GM12892 (cell line): ENCODE data around the gene RAPGEF1.
A peak's percentile ranks its signal among the peaks of the same experiment; 100 is the strongest.
"Not testable (repeated sequence)": the region's sequence is repeated elsewhere in the genome, so short reads cannot be mapped to it uniquely, and the experiment has no call there.

Experiments used
- DNase-seq: peaks from one replicate; pipeline ENCODE4 v3.0.0; 2011; ENCODE audit not compliant: insufficient read length
- FAIRE-seq: peaks from 2 replicates; lab custom pipeline; 2011; peaks lifted over from hg19 to GRCh38; lab: Jason Lieb, UNC
- POLR2A ChIP-seq: IDR thresholded peaks from 2 replicates; pipeline ENCODE4 v1.6.1; 2011; ENCODE audit warnings: low read depth, low read length, control low read depth
- POLR2AphosphoS5 ChIP-seq: IDR thresholded peaks from 2 replicates; pipeline ENCODE4 v1.6.1; 2011; ENCODE audit warnings: low read depth, low read length, control low read depth
- TAF1 ChIP-seq: IDR thresholded peaks from 2 replicates; pipeline ENCODE4 v1.6.1; 2011; ENCODE audit warnings: low read depth, mild to moderate bottlenecking, control low read depth, low read length, borderline replicate concordance

Gene RAPGEF1

GRCh38 chr9:131685753-131686706, 53.8 kb downstream of the RAPGEF1 start:
- TF ChIP-seq POLR2A, result no peak
- TF ChIP-seq POLR2AphosphoS5, result no peak
- TF ChIP-seq TAF1, result no peak
- FAIRE-seq, result peak; percentile 17
- DNase-seq, result no peak

GRCh38 chr9:131683094-131683493, 56.8 kb downstream of the RAPGEF1 start:
- DNase-seq, FAIRE-seq: not testable (repeated sequence)

- FAIRE-seq, result no peak
- DNase-seq, result no peak
- TF ChIP-seq TAF1, result no peak
- TF ChIP-seq POLR2A, result no peak
- TF ChIP-seq POLR2AphosphoS5, result no peak
These were observed 57.6 kb downstream of the RAPGEF1 start for GRCh38 chr9:131682261-131682660.

- not testable (repeated sequence) for DNase-seq, FAIRE-seq
These were observed 58.0 kb downstream of the RAPGEF1 start for GRCh38 chr9:131681826-131682225.

GRCh38 chr9:131681108-131681507, 58.8 kb downstream of the RAPGEF1 start:
- not testable (repeated sequence) for DNase-seq, FAIRE-seq

GRCh38 chr9:131679261-131680020, 60.4 kb downstream of the RAPGEF1 start:
- no peak for DNase-seq
- FAIRE-seq, result no peak

GRCh38 chr9:131678499-131679111, 61.3 kb downstream of the RAPGEF1 start:
- FAIRE-seq, result peak; percentile 65
- DNase-seq, result peak; percentile 71
- TF ChIP-seq POLR2A (peak; percentile 68), POLR2AphosphoS5 (peak; percentile 76), TAF1 (peak; percentile 65; the same call in 1 of the 2 replicates)

More at GRCh38 chr9:131679261-131680020, 60.4 kb downstream of the RAPGEF1 start:
- no peak for TF ChIP-seq TAF1
- TF ChIP-seq POLR2A, result no peak
- TF ChIP-seq POLR2AphosphoS5, result no peak

- DNase-seq (no peak), FAIRE-seq (peak; percentile 69)
- TF ChIP-seq TAF1 (no peak), POLR2A (peak; percentile 61; the same call in 1 of the 2 replicates), POLR2AphosphoS5 (0 out of 2 replicates have a peak, but pooled peaks have one; percentile 29)
These were observed 62.3 kb downstream of the RAPGEF1 start for GRCh38 chr9:131677444-131678180.

- FAIRE-seq, result no peak
- no peak for DNase-seq
- TF ChIP-seq TAF1 (no peak), POLR2AphosphoS5 (no peak), POLR2A (no peak)
These were observed 62.8 kb downstream of the RAPGEF1 start for GRCh38 chr9:131677049-131677443.

- FAIRE-seq (peak; percentile 46), DNase-seq (no peak)
- TF ChIP-seq TAF1 (no peak), POLR2AphosphoS5 (no peak; the same call in 1 of the 2 replicates), POLR2A (peak; percentile 64; the same call in 1 of the 2 replicates)
These were observed 63.4 kb downstream of the RAPGEF1 start for GRCh38 chr9:131676431-131676972.

GRCh38 chr9:131675437-131676022, 64.3 kb downstream of the RAPGEF1 start:
- no peak for FAIRE-seq

More at GRCh38 chr9:131675437-131676022, 64.3 kb downstream of the RAPGEF1 start:
- DNase-seq, result no peak
- TF ChIP-seq POLR2AphosphoS5 (no peak), POLR2A (no peak), TAF1 (no peak)
